Stomach (tissue), 9 donors: ENCODE measurements around the gene RTBDN. TPM values are rescaled to one million over a fixed set of nuclear protein-coding genes. Genes with fewer than 3 reads are reported as not detected.

Source experiments
- DNase-seq, 2 donors: peaks; one replicate each; pipeline versions ENCODE4 v3.0.0 to v3.0.0-alpha.2; 2013 to 2019
- H3K27ac ChIP-seq, 5 donors: fragments of 200-600 bp in 4 of 5; sonication (generic) in 4 of 5; one replicate each; pipeline ENCODE4 v1.5.1; 2013 to 2019; ENCODE audit warnings: mild to moderate bottlenecking in 1 of 5, moderate library complexity in 1 of 5
- H3K27me3 ChIP-seq, 3 donors: fragments of 200-600 bp; sonication (generic); one replicate each; pipeline ENCODE4 v1.5.1; 2017 to 2019; ENCODE audit warnings: mixed run types in 1 of 3
- H3K36me3 ChIP-seq, 4 donors: fragments of 200-600 bp; sonication (generic); 1 replicate in 3 of 4; 2 replicates in 1 of 4; pipeline ENCODE4 v1.5.1; 2016 to 2019
- H3K4me1 ChIP-seq, 4 donors: fragments of 200-600 bp; sonication (generic); one replicate each; pipeline ENCODE4 v1.5.1; 2016 to 2019
- H3K4me3 ChIP-seq, 4 donors: fragments of 200-600 bp; sonication (generic) in 3 of 4; one replicate each; pipeline ENCODE4 v1.5.1; 2016 to 2019; ENCODE audit warnings: mild to moderate bottlenecking in 1 of 4
- H3K9me3 ChIP-seq, 4 donors: fragments of 200-600 bp; sonication (generic); one replicate each; pipeline ENCODE4 v1.5.1; 2016 to 2019
- EP300 ChIP-seq: sonication (generic); formaldehyde crosslinking; IDR thresholded peaks from one replicate; pipeline ENCODE4 v1.6.1; 2017; ENCODE audit warnings: antibody characterized with exemption
- POLR2A ChIP-seq, 4 donors: fragments of 450-650 bp; IDR thresholded peaks; one replicate each; pipeline ENCODE4 v1.6.1; 2016; ENCODE audit warnings: antibody characterized with exemption in 4 of 4, control low read depth in 2 of 4, mild to moderate bottlenecking in 1 of 4, moderate library complexity in 1 of 4
- POLR2AphosphoS5 ChIP-seq, 3 donors: sonication (generic); formaldehyde crosslinking; IDR thresholded peaks; one replicate each; pipeline ENCODE4 v1.6.1; 2016; ENCODE audit warnings: antibody characterized with exemption in 3 of 3
- WGBS, 5 donors: extraction: QIAGEN DNeasy Blood & Tissue Kit in 3 of 5; methylation state at CpG; one replicate each; pipeline versions ENCODE4 v1.1.5 to v1.1.7; 2013 to 2018; 5-methylcytosine and 5-hydroxymethylcytosine counted together
- intact Hi-C: fragments of 100-400 bp; cut with DNase I; formaldehyde crosslinking; loops from one replicate; pipeline ENCODE4 v1.15.1; 2023; ENCODE audit warnings: low total_unique reads
- polyA plus RNA-seq, 3 donors: library from polyadenylated mRNA; stranded (reverse); fragments of 200-250 nt; gene quantifications; one replicate each; pipeline ENCODE4 v1.2.3, GENCODE V29; 2013
- total RNA-seq, 5 donors: library from RNA; depleted of rRNA; stranded (reverse); fragments of >200 nt; gene quantifications; one replicate each; pipeline versions ENCODE4 v1.1.0 to v1.2.3, GENCODE V29; 2014 to 2016
- TF ChIP-seq, protein P1 (sequence below), 7 experiments: fragments of 450-650 bp in 4 of 7; fragments of 200-600 bp in 3 of 7; sonication (generic) in 3 of 7; IDR thresholded peaks; one replicate each; pipeline ENCODE4 v1.5.1; 2016 to 2019; ENCODE audit warnings: antibody characterized with exemption in 7 of 7, control low read depth in 2 of 7, mild to moderate bottlenecking in 1 of 7
- donor health status: healthy with polysubstance abuse.
- donor health status: Bipolar disorder and iron deficiency.
- donor health status: healthy.

RTBDN gene
- total and polyA plus RNA-seq, 8 donors = 0.53 TPM; not detected in 7

DNA sequence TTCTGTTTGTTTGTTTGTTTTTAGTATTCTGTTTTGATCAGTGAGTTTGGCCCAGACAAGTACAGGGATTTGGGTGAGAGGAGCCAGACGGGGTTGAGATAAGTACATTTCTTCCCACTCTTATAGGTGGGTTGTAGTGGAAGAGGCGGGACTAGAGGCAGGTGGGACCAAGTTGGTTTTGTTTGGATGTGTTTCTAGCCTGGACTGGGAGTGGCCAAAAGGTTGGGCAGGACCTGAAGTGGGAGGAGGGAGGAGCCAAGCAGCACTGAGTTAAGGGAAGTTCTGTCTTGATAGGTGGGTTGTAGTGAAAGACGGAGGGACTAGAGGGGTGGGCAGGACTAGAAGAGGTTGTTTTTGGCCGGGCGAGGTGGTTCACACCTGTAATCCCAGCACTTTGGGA is 37.9 kb upstream of the RTBDN start:
- H3K4me3 ChIP-seq = no peak overlapping the region
- WGBS, 5 donors = 76 to 90% (median 81%) methylated on average over 5 of the region's 5 CpGs
- no peak for TF ChIP-seq POLR2A (IDR thresholded peaks at IDR 0.05)
- TF ChIP-seq POLR2AphosphoS5 (IDR thresholded peaks at IDR 0.05) = no peak
- TF ChIP-seq, protein P1, sequence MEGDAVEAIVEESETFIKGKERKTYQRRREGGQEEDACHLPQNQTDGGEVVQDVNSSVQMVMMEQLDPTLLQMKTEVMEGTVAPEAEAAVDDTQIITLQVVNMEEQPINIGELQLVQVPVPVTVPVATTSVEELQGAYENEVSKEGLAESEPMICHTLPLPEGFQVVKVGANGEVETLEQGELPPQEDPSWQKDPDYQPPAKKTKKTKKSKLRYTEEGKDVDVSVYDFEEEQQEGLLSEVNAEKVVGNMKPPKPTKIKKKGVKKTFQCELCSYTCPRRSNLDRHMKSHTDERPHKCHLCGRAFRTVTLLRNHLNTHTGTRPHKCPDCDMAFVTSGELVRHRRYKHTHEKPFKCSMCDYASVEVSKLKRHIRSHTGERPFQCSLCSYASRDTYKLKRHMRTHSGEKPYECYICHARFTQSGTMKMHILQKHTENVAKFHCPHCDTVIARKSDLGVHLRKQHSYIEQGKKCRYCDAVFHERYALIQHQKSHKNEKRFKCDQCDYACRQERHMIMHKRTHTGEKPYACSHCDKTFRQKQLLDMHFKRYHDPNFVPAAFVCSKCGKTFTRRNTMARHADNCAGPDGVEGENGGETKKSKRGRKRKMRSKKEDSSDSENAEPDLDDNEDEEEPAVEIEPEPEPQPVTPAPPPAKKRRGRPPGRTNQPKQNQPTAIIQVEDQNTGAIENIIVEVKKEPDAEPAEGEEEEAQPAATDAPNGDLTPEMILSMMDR (IDR thresholded peaks at IDR 0.05) = no peak
- no peak for TF ChIP-seq EP300
- no peaks in the 10 kb centered on the region for H3K9me3 ChIP-seq
- no peak for DNase-seq
- peaks cover 9 to 22% (median 14%) of the 10 kb centered on the region in 4 donors for H3K4me1 ChIP-seq
- intact Hi-C loops = no loop called here
- no peak overlapping the region for H3K27ac ChIP-seq
- H3K27me3 ChIP-seq = peaks cover 0 to 6% (median 0%) of the 10 kb centered on the region in 3 donors
- peaks cover 15 to 43% (median 38%) of the 10 kb centered on the region in 4 donors for H3K36me3 ChIP-seq

DNA sequence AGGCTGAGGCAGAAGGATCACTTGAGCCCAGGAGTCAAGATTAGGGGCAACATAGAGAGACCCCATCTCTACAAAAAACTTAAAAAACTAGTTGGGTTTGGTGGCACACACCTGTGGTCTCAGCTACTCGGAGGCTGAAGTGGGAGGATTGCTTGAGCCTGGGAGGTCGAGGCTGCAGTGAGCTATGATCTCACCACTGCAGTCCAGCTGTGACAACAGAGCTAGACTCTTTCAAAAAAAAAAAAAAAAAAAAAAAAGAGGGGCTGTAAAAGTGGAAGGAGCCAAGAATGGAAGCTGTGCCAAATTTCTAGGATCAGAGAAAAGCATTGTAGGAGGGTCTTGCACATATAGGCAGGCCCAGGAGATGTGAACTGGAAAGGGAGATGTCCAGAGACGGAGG is 37.3 kb upstream of the RTBDN start:
- TF ChIP-seq EP300 = no peak
- no peak overlapping the region for H3K27ac ChIP-seq
- no peak for DNase-seq
- H3K4me3 ChIP-seq = no peak overlapping the region
- 65 to 88% (median 76%) methylated on average over 3 of the region's 3 CpGs for WGBS, 5 donors
- H3K4me1 ChIP-seq = peaks cover 13 to 24% (median 18%) of the 10 kb centered on the region in 4 donors
- H3K9me3 ChIP-seq = no peaks in the 10 kb centered on the region
- intact Hi-C loops = no loop called here
- H3K36me3 ChIP-seq = peaks cover 9 to 37% (median 32%) of the 10 kb centered on the region in 4 donors
- H3K27me3 ChIP-seq = peaks cover 0 to 10% (median 0%) of the 10 kb centered on the region in 3 donors

DNA sequence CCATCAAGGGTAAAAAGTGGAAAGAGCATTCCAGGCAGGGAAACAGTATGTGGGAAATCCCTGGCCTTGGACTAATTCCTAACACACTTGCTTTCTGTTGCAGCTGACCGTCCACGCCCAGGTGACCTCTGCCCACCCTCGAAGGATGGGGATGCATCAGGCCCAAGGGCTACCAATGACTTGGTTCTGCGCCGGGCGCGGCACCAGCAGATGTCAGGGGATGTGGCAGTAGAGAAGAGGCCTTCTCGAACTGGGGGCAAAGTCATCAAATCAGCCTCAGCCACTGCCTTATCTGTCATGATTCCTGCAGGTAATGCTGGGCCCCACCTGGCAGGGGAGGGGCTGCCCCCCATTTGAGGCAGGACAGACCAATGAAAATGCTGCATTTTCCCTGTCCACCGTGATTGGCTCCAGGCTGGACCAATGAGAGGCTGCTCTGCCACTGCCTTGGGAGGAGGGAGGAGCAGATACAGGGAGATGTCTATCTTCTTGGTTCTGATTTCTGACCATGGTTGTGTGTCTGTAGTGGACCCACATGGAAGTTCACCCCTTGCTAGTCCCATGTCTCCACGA is 34.2 kb upstream of the RTBDN start:
- peaks cover 13 to 18% (median 16%) of the 10 kb centered on the region in 4 donors for H3K4me1 ChIP-seq
- peaks cover 0 to 10% (median under 1%) of the 10 kb centered on the region in 3 donors for H3K27me3 ChIP-seq
- WGBS, 5 donors = 91 to 95% (median 92%) methylated on average over 9 to 10 of the region's 10 CpGs
- DNase-seq = no peak
- no peak overlapping the region for H3K4me3 ChIP-seq
- H3K36me3 ChIP-seq = peaks cover 0 to 8% (median 3%) of the 10 kb centered on the region in 4 donors
- TF ChIP-seq POLR2A (IDR thresholded peaks at IDR 0.05) = no peak
- TF ChIP-seq EP300 = no peak
- TF ChIP-seq, protein P1 (IDR thresholded peaks at IDR 0.05) = no peak
- no peak for TF ChIP-seq POLR2AphosphoS5 (IDR thresholded peaks at IDR 0.05)
- H3K9me3 ChIP-seq = no peaks in the 10 kb centered on the region
- intact Hi-C loops = no loop called here
- no peak overlapping the region for H3K27ac ChIP-seq

DNA sequence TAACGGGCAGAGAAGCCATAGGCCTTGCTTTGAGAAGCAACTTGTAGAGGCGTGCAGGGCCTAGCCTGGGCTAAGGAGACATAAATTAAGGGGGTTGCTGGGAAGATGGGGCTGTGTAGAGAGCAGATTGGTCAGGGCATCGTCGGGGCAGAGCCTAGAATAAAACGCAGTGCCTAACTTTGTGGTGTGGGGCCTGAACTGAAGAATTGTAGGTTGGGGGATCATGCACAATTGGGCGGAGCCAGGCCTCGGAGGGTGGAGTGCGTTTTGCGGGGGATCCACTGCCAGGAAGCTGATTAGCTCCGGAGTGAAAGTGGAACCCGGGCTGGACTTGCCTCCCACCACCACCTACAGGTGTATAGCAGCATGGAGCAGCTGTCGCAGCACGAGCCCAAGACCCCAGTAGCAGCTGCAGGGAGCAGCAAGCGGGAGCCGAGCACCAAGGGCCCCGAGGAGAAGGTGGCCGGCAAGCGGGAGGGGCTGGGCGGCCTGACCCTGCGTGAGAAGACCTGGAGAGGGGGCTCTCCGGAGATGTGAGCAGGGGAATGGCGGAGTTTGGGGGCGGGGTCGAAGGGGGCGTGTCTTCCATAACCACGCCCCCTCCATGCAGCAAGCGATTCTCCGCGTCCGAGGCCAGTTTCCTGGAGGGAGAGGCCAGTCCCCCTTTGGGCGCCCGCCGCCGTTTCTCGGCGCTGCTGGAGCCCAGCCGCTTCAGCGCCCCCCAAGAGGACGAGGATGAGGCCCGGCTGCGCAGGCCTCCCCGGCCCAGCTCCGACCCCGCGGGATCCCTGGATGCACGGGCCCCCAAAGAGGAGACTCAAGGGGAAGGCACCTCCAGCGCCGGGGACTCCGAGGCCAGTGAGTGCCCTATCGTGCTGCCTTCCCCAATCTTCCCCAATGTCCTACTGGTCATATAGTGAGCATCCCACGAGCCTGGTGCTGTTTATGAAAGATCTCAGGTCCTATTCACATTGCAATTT is 33.0 kb upstream of the RTBDN start:
- H3K4me3 ChIP-seq = peak overlapping the region; percentile 40 to 52 (median 47)
- peaks cover 12 to 14% (median 13%) of the 10 kb centered on the region in 4 donors for H3K4me1 ChIP-seq
- no peaks in the 10 kb centered on the region for H3K36me3 ChIP-seq
- intact Hi-C loops = no loop called here
- H3K9me3 ChIP-seq = no peaks in the 10 kb centered on the region
- peak overlapping the region in 2 of 5 donors; percentile 21 to 35 for H3K27ac ChIP-seq
- TF ChIP-seq, protein P1 (IDR thresholded peaks at IDR 0.05) = no peak
- TF ChIP-seq POLR2A (IDR thresholded peaks at IDR 0.05) (no peak), EP300 (no peak), POLR2AphosphoS5 (IDR thresholded peaks at IDR 0.05) (no peak)
- DNase-seq = peak; percentile 73 to 92
- WGBS, 5 donors = 8 to 11% (median 8%) methylated on average over 33 to 51 of the region's 51 CpGs
- peaks cover 0 to 10% (median 2%) of the 10 kb centered on the region in 3 donors for H3K27me3 ChIP-seq
